Inflammatory macrophage (primary cell): ENCODE measurements around the gene NKX6-1.

Experiments
- DNase-seq, 2 donors: peaks; one replicate each; pipeline ENCODE4 v3.0.0-alpha.2; 2020 to 2022

NKX6-1 gene

GRCh38 chr4:84477738-84478137 is 21.4 kb downstream of the NKX6-1 start:
- no peak for DNase-seq

- DNase-seq, result no peak
These were observed 25.0 kb downstream of the NKX6-1 start for GRCh38 chr4:84474107-84474506.

GRCh38 chr4:84472154-84472553 is 26.9 kb downstream of the NKX6-1 start:
- DNase-seq, result no peak

DNA sequence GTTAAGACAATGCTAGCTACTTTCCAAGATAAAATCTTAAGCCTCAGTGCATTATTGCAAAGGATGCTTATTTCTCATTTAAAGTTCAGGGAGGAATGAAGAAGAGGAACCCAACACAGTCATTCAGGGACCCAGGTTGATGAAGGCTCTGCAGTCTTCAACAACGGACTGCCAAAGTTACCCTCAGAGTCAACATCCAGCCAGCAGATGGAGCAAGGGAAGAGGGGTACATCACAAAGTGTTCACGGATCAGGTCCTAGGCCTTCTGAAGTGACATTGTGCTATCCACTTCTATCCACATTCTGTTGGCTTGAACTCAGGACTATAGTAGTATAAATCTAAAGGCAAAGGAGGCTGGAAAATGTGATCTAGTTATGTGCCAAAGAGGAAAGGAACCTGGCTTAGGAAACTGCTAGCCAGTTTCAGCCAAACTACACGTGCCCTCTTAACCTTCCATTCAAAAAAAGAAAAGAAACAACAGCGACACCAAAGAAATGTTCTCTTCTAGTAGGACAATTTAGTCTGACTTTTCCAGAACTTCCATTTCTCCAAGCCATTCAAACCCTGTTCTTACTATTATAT is 28.8 kb downstream of the NKX6-1 start:
- DNase-seq, result peak in 1 of 2 donors; percentile 17

DNA sequence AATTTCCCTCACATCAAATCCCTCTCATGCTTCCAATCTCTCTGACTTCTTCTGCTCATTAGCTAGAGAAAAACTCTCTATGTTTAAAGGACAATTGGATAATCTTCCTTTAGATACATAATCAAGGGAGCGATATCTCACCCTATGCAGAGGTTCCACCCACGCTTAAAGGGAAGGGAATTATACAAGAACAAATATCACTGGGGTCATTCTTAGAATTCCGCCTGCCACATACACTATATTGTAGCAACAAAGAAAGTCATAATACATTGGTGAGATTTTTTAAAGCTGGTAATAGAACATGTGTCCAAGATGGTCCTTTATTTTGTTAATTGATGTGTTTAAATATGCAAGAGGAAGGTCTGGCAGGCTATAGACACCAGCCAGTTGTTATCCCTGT is 31.5 kb downstream of the NKX6-1 start:
- DNase-seq, result no peak

DNA sequence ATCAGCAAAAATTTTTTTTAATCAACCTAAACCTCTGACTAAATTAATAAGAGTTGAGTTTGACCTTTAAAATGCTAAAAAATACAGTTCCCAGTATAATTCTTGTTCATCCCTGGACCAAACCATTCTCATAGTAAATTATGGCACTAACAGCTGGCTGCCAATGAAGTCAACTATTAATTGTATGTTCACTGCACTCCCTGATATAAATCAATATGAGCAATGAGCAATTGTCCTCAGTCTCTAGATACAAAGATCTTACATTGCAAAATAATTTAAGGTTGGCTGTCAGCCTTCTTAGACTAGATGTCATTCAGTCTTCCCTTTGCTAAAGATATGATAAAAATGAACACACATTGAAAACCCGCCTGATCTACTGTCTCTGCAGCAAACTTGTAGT is 39.3 kb downstream of the NKX6-1 start:
- DNase-seq, result no peak

- no peak for DNase-seq
These were observed 42.9 kb downstream of the NKX6-1 start for GRCh38 chr4:84456157-84456556.

- DNase-seq, result no peak
These were observed 43.4 kb downstream of the NKX6-1 start for GRCh38 chr4:84455697-84456096.

GRCh38 chr4:84451546-84451945 is 47.5 kb downstream of the NKX6-1 start:
- DNase-seq, result no peak

GRCh38 chr4:84443523-84443922 is 55.6 kb downstream of the NKX6-1 start:
- no peak for DNase-seq

GRCh38 chr4:84442778-84443177 is 56.3 kb downstream of the NKX6-1 start:
- no peak for DNase-seq
